ENCODE measurements around the gene TRMT1.

TRMT1 gene

DNA sequence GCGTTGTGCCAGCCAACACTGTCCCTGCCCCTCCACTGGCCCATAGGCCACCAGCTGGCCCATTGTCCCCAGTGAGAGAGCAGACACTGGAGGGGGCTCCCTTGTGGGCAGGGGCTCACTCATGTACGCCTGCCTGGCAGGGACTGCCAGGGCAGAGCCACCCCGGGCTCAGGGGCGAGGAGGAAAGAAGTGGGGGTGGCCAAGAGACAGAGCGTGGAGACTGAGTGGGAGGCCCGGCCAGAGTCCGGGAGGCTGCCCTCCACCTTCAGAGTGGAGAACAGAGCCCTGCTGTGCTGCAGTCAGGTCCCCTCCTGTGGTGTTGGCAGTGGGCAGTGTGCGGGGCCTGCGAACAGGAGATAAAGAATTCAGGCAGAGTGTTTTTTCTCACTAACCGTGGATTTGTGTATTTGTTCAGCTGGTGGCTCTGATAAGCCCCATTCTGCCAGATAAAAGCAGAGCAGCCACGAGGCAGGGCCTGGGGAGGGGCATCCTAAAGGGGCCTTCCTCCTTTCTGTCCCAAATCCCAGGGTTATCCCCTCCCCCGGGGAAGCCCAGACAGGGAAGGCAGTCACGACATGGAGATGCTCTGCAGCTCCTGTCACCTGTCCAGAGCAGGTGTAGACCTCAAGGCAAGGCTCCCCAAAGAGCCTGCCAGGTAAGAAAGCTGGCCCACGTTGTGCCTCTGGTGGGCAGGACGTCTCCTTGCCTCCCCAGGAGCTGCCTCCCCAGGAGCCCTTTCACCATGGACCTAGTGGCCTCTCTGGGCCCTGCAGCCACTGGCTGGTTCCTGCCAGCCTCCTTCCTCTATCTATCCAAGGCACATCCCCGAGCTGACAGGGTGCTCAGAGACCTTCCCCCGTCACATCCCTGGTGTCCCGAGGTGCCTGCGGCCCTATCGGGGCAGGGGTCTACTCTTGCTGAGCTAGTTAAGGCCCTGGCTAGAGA, 46.9 kb downstream of the TRMT1 start:
- no peak for DNase-seq

DNA sequence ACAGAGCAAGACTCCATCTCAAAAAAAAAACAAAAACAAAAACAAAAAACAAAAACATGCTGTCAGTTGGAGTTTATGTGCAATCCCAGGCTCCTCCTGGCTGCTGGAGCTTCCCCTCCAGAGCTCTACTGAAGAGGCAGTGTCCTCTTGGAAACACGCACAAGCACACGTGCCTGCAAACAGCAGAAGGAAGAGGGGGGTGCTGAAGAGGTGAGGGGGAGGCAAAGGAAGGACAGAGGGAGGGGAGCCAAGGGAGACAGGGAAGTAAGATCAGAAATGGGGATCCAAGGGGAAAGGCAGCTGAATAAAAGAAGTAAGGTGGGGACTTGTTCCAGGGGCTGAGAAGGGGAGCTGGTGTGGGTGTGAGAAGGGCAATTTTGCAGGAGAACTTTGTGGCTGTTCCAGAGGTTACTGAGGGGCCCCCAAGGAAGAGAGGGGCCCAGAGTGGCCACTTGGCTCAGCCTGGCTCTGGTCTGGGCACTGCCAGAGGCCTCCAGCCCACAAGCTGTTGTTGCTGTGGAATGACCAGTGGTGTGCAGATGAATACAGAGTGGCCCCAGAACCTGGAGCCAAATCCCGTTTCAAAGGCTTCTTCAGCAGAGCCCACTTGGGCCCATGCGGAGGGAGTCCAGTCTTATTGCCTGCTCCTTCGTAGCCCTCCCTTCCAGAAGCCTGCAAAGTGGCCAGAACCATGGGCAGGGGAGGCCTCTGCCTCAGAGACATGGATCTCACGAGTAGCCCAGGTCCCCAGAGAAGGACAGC, 48.3 kb downstream of the TRMT1 start:
- no peak for DNase-seq

DNA sequence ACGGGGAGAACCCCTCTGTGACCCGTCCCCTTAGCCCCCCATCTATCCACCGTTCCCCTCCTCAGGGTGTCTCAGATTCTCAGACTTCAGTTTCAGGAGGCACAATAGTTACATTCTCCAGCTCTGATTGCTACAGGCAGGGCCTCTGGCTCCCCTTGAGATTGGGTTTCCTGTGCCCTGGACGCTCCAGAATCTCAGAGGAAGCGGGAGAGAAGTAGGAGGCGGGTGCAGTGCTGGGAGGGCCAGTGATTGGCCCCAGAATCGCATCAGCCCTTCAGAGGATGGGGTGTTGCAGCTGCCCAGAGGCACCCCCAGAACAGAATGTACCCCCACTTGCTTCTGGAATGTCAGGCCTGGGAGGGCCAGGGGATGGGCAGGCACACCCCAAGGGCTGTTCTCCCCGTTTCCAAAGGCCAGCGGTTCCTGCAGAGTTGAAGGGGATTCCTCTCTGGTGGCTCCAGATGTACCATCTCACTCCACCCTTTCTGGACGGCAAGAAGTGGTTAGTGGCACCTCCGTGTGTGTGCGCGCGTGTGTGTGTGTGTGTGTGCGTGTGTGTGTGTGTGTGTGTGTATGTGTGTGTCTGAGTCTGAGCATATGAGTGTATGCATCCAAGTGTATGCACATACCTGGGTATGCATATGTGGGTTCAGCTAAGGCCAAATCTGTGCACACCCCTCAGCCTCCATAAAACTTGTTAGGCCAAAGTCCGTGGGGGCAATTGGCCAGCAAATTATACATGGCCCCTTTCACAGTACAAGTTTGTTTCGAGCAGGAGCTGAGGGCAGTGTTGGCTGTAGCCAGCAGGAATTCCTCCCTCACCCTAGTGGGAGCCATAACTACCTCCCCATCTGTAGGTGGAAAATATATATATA, 49.4 kb downstream of the TRMT1 start:
- no peak for DNase-seq

DNA sequence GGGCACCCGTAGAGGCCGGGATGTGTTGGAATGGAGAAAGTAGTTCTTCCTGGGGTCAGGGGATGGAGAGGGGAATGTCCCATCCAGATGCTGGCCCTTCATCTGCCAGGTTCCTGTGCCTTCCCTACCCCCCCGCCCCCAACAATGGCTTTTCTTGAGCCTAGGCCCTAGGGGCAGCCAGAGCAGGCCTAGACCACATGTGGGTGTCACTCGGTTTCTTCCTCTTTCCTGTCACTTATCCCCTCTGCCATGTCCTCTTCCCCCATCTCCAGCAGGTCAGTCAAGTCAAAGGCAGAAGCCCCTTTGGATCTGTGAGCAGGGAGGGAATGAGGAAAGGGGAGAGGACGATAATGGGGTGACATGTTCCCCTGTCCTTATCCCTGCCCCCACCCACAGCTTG, 50.3 kb downstream of the TRMT1 start:
- DNase-seq: peak; percentile 10

DNA sequence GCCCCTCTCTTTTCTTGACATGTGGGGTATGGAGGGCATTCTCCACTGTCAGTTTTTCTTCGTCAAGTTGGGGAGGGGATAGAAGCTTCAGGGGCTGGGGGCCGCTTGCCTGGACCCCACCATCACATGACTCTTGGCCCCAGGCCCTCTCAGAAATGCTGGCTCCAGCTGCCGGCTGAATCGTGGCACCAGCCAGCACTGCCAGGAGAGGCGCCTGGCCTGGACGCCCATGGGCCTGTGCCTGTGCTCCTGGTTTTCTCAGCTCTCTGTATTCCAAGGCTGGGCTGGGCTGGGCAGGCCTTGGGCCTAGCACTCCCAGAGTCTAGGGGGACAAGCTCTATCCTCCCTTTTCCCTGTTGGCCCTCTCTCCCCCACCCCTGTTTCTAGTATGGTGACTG, 52.4 kb downstream of the TRMT1 start:
- DNase-seq: no peak

DNA sequence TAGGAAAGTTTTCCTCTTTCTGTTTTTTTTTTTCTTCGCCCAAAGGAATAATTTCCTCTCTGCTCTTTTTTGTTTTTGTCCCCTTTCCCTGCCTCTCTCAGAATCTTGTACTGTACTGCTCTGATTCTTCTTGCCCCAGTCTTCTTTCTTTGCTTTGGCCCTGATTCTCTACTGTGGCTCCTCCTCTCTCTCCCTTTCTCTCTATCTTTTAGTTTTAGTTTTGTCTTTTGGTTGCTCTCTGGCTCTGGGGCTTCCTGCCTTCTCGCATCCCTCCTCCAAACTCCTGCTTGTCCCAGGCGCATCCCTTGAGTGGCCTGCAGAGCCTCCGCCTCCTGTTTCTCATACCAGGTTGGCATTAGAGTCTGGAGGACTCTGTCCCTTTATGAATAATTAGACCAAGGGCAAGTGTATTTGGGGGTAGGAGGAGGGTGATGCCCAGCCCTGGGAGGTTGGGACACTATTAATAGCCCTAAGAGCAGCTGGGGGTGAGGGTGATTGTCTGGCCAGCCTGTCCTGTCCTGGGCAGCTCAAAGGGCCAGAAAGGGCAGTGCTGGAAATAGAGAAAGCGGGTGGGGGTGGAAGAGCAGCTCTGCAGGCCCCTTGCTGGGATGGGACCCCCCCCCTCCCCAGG, 53.0 kb downstream of the TRMT1 start:
- DNase-seq: no peak

DNA sequence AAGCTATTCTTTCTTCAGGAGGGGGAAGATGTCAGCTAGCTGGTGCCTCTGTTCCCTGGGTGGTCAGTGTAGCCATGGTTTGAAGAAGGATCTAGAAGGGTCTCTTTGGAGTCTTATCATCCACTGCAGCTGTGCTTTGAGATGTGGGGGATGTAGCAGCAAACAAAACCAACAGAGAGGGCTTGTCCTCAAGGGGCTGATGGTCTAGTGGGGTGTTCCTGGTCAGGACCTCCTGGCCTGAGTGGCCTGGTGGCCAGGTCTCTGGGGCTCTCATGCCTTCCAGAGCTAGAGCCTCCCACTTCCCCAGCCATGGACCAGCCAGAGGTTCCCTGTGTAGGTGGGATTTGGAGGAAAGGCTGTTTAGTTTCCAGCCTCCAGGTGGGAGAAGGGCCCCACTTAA, 54.2 kb downstream of the TRMT1 start:
- no peak for DNase-seq

DNA sequence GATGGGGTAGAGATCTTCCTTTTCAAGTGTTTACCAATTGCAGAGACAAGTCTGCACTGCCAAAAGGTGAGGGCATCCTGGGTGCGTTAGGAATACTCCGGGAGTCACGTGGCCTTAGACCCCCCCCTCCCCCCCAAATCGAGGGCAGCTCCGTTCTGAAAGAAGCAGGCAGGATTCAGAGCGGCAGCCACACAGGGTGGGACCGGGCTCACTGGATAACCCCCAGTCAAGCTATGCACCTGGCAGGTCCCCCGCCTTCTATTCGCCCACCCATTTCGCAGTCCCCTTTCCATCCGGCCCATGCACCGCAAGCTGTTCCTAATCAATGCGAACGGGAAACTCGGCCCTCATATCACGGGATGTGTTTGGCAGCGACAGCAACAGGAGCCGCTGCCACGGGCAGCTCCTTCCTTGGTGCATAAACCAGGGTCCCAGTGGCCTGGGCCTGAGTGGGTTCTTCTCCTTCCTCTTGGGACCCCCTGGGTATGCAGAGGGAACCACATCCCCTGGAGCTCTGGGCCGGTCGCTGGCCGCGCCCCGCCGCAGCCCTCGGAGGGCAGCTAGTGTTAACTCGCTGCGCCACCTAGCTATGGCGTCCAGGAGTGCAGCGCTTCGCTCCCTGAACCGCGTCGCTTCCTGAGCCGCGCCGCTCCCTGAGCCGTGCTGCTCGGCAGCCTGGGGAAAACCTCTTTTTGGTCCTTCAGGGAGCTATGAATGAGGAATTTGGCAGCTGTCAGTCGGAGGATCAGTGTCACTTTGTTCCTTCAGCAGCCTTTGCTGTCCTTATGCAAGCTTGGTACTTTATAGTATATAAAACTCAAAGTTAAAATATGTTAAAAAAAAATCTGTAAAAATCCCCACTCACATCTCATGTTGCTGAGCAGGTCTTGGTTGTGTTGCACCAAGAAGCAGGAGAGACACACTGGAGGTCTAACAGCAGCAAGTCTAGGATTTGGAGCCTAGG, 55.3 kb downstream of the TRMT1 start:
- DNase-seq: peak; percentile 87

DNA sequence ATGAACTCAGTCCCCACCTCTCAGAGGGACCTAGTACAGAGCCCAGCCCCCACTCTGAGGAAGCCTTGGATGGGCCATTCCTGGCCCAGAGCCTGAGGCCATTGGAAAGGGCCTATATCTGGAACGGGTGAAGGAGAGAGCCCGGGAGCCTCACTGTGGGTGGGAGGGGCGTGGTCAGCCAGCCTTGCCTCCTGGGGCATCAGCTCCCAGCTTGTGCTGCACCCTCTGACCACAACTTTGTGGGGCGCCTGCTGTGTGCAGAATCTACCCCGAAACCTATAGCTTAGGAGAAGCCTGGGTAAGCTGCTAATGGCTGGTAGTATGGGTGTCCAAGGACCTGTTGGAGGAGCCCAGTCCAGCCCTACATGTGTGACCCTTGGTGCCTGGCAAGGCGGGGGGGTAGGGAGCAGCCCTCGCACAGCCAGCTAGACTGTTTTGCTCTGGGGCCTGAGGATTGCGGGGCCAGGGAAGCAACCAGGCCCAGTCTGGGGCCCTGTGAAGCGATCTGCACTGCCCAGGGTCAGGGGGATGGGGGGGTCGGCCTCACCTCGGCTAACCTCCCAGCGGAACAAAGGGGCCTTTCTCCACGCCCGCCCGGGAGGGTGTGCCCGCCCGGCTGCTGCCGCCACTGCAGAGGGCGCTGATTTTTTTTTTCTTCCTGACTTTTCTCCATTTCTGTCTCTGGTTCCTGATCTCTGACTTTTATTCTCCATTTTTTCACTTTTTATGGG, 56.1 kb downstream of the TRMT1 start:
- DNase-seq: no peak

DNA sequence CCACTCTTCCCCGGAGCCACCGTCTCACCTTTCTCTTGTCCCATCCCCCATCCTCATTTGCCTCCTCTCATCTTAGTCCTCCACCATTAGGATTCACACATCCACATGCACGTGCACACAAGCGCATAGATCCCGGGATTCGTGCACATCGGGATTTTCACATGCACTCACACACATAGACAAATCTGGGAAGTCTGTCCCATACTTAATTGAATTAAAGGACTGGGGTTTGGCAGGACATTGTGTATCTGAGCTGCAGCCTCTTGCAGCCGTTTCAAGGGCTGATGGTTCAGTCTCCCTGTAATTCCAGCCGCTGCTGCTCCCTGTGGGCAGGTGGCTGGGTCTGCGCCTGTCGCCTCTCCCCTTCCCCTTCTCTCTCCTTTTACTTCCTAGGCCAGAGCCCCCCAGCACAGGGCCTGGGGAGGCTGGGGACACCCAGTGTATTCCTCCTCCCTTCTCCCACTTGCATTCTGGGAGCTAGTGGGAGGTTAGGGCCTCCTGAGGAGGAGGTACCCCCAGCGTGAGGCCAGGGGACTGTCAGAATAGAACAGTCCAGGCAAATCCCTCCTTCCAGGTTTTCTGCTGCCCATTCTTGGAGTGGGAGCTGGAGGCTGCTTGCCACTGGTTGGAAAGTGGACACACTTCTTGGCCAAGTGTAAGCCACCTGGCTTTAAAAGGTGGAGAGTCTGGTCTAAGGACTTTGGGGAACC, 57.4 kb downstream of the TRMT1 start:
- no peak for DNase-seq

DNA sequence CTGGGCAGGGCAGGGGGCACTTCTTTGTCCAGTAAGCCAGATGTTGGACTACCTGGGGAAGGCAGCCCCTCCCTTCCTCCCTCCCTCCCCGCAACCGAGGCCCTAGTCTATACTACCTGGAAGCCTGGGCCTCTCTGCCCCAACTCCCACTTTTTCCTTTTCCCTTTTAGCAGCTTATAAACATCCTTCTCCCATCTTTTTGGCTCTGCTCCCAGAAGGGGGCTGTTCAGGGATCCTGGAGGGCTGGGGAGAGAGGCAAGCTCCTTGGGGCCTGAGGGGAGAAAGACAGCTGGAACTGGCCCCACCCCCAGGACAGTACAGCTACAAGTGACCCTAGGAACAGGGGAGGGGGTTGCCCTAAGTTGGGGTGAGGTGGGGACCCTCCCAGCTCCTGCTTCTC, 58.8 kb downstream of the TRMT1 start:
- DNase-seq: no peak

DNA sequence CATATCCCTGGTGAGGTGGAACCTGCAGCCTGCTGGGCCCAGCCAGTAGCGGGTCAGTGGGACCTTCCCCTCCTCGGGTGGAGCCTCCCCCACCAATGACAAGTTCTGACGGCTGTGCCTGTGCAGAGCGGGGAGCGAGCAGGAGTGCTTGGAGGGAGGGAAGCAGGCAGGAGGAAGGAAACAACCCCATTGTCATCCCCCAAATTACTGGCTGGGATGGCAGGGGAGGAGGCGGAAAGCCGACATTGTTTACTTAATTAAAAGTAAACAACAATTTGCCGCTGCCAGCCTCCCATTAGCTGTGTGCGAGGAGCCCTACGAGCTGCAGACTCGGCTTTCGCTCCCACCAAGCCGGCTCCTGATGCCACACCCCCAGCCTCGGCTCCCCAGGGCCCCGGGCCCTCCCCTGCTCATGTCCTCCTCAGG, 59.4 kb downstream of the TRMT1 start:
- no peak for DNase-seq

DNA sequence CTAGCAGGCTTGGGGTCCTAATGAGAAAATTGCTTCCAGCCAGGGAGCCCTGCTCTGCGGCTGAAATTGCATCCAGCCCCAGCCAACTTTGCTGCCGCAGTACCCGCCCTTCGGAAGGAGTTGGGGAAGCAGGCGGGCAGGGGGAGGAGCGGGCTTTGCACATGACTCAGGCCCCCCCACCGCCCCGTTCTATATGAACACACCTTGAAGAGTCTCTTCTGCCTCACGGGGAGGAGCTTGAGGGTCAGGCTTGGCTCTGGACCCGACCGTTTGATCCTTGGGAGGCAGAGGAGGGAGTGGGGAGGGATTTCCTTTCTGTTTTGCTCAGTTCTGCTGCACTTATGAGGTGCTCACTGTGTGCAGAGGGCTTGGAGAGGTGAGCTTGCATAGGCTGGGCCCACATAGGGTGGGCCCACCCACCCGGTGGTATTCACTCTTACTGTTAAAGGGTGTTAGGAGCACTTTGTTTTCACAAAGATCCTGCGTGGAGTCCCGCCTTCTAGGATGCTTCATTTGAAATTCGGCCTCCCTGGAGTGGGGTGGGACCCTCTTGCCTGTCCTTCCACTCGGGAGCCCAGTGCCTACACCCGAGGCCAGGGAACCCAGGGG, 60.4 kb downstream of the TRMT1 start:
- no peak for DNase-seq

DNA sequence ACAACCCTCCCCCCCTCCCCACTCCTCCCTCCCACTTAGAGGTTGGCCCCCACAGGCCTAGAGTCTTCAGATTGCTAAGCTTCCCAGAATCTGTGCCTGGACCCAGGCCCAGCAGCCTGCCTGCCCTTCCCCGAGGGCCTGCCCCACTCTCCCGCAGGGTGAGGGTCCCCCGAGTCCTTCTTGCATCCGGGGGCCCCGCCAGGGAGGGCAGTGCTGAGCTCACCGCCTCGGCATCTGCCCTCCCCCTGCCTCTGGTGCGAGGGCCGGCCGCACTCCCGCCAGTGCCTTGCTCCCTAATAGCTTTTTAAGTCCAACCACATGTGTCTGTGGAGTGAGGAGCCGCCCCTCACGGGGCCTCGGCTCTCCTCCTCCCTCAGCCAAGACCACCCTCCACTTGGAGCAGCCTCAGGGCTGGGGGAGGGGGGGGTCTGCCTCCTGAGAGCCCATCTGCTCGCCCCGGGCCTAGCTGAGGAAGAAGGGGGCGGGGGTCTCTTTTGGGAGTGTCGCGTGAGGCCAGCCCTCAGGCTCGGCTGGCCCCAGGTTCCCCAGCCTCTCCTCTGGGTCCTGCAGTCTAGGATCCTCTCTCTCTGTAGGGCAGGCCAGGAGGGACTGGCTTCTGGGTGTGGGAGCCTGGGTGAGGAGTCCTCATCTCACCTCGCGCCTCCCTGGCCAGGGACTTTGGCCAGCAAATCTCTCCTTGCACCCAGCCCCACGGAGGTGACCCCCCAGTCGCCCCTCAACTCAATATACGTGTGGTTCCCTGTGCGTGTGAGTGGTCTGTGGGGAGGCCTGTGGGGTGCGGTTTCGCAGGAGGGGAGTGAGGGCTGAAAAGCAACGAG, 61.1 kb downstream of the TRMT1 start:
- no peak for DNase-seq
